Muscle of back (tissue), 11 donors: ENCODE data around the gene TBL2. TPM values are rescaled to one million over a fixed set of nuclear protein-coding genes. Genes with fewer than 3 reads are reported as not detected.
A peak's percentile ranks its signal among the peaks of the same experiment; 100 is the strongest.
"Not testable (repeated sequence)": the region's sequence is repeated elsewhere in the genome, so short reads cannot be mapped to it uniquely, and the experiment has no call there.

Experiments used
- DNase-seq, 3 donors: peaks; one replicate each; pipeline versions ENCODE4 v3.0.0 to v3.0.0-alpha.2; 2013
- polyA plus RNA-seq, 10 donors: library from polyadenylated mRNA; unstranded; fragments of 120-200 nt; gene quantifications; one replicate each; pipeline ENCODE4 v1.2.1, GENCODE V29; 2013; ENCODE audit not compliant: insufficient read length in 10 of 10

TBL2 gene
- polyA plus RNA-seq, 10 donors, result 21.1 to 33.8 (median 26.3) TPM

GRCh38 chr7:73573276-73573675 is 5.1 kb downstream of the TBL2 start:
- no peak for DNase-seq

- no peak for DNase-seq
Observed at GRCh38 chr7:73572767-73573186, 5.6 kb downstream of the TBL2 start.

- no peak for DNase-seq
Observed at GRCh38 chr7:73570977-73571376, 7.4 kb downstream of the TBL2 start.

- no peak for DNase-seq
Observed at GRCh38 chr7:73570521-73570920, 7.9 kb downstream of the TBL2 start.

GRCh38 chr7:73569042-73569608 is 9.3 kb downstream of the TBL2 start:
- DNase-seq, result no peak

- DNase-seq, result no peak
Observed at GRCh38 chr7:73567846-73568685, 10.3 kb downstream of the TBL2 start.

- no peak for DNase-seq
Observed at GRCh38 chr7:73567140-73567539, 11.2 kb downstream of the TBL2 start.

GRCh38 chr7:73566431-73566830 is 11.9 kb downstream of the TBL2 start:
- DNase-seq, result not testable (repeated sequence)

GRCh38 chr7:73565675-73566340 is 12.6 kb downstream of the TBL2 start:
- DNase-seq, result no peak

GRCh38 chr7:73560109-73560835 is 18.1 kb downstream of the TBL2 start:
- DNase-seq, result peak in 1 of 3 donors; percentile 59

GRCh38 chr7:73557397-73558257 is 20.8 kb downstream of the TBL2 start, which contains the start of gene BCL7B:
TSS of gene BCL7B (minus strand) at chr7:73557690. CDS start at chr7:73557578, 112 bp downstream.
- peak; percentile 52 to 83 (median 81) for DNase-seq

GRCh38 chr7:73557108-73557396 is 21.3 kb downstream of the TBL2 start:
- peak; percentile 91 to 96 (median 93) for DNase-seq

GRCh38 chr7:73556208-73557107 is 21.9 kb downstream of the TBL2 start:
- no peak for DNase-seq

GRCh38 chr7:73555411-73555982 is 22.9 kb downstream of the TBL2 start:
- DNase-seq, result no peak

GRCh38 chr7:73550093-73550492 is 28.3 kb downstream of the TBL2 start:
- DNase-seq, result not testable (repeated sequence)

- no peak for DNase-seq
Observed at GRCh38 chr7:73549176-73549575, 29.2 kb downstream of the TBL2 start.

- no peak for DNase-seq
Observed at GRCh38 chr7:73547841-73548240, 30.5 kb downstream of the TBL2 start.

- no peak for DNase-seq
Observed at GRCh38 chr7:73544678-73545077, 33.7 kb downstream of the TBL2 start.

GRCh38 chr7:73541722-73542121 is 36.7 kb downstream of the TBL2 start:
- DNase-seq, result no peak

- no peak for DNase-seq
Observed at GRCh38 chr7:73539709-73540108, 38.7 kb downstream of the TBL2 start.
